GM12874 (cell line): ENCODE measurements around the gene HDGFL3.

Experiments used
- TF ChIP-seq, protein P1 (sequence below): IDR thresholded peaks from 2 replicates; pipeline ENCODE4 v1.5.1; 2011; ENCODE audit warnings: low read depth, mild to moderate bottlenecking, control low read depth, low read length, moderate library complexity; ENCODE audit not compliant: insufficient read depth

The HDGFL3 gene

GRCh38 chr15:83107841-83108181 lies 99.8 kb downstream of the HDGFL3 start:
- TF ChIP-seq, protein P1, sequence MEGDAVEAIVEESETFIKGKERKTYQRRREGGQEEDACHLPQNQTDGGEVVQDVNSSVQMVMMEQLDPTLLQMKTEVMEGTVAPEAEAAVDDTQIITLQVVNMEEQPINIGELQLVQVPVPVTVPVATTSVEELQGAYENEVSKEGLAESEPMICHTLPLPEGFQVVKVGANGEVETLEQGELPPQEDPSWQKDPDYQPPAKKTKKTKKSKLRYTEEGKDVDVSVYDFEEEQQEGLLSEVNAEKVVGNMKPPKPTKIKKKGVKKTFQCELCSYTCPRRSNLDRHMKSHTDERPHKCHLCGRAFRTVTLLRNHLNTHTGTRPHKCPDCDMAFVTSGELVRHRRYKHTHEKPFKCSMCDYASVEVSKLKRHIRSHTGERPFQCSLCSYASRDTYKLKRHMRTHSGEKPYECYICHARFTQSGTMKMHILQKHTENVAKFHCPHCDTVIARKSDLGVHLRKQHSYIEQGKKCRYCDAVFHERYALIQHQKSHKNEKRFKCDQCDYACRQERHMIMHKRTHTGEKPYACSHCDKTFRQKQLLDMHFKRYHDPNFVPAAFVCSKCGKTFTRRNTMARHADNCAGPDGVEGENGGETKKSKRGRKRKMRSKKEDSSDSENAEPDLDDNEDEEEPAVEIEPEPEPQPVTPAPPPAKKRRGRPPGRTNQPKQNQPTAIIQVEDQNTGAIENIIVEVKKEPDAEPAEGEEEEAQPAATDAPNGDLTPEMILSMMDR = no peak

- TF ChIP-seq, protein P1 = no peak
These were observed 100.4 kb downstream of the HDGFL3 start, which contains the start of gene TM6SF1 for GRCh38 chr15:83106994-83107840. TSS of gene TM6SF1 (plus strand) at chr15:83107645. CDS start at chr15:83107681, 36 bp downstream.

- TF ChIP-seq, protein P1 = no peak
These were observed 102.2 kb downstream of the HDGFL3 start for GRCh38 chr15:83105440-83105839.

DNA sequence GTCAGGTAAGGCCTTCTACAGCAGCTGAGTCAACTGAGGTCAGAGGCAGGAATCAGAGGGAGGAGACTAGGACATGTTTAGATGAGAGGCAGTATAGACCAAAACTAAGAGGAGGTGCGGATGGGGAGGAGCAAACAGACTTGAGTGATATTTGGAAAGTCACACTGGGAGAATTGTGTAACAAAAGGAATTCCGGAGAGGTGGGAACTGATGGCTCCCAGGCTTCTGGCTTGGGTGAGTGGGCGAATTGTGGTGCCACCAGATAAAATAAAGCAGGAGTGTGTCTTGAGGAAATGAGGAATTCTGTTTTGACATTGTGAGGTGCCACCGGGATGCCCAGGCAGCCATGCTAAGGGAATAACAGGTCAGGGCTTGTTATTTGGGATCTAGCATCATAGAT lies 103.5 kb downstream of the HDGFL3 start:
- TF ChIP-seq, protein P1 = no peak

GRCh38 chr15:83102346-83102745 lies 105.3 kb downstream of the HDGFL3 start:
- TF ChIP-seq, protein P1 = no peak

GRCh38 chr15:83100097-83100646 lies 107.5 kb downstream of the HDGFL3 start:
- TF ChIP-seq, protein P1 = no peak

- TF ChIP-seq, protein P1 = no peak
These were observed 108.3 kb downstream of the HDGFL3 start for GRCh38 chr15:83099290-83099689.
